Inflammatory macrophage treated with lipopolysaccharide for 1 hour (primary cell): ENCODE measurements around the gene SMG6.
A peak's percentile ranks its signal among the peaks of the same experiment; 100 is the strongest.

Experiments used
- DNase-seq, 2 donors: peaks; one replicate each; pipeline ENCODE4 v3.0.0-alpha.2; 2020 to 2022

The SMG6 gene

DNA sequence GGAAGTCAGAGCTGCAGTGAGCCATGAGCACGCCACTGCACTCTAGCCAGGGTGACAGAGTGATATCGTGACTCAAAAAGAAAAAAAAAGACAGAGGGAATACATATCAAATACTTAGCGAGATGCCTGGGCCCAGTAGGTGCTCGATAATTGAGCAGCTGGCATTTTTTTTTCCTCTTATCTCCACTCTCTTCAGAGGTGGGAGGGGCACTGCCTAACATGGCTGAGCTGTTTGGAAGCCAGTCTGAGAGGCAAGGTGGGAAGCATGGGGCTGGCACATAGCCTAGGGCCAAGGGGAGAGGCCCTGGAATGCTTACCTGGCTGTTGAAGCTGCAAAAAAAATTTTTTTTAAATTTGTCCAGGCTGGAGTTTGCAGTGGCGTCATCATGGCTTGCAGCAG lies 210.2 kb downstream of the SMG6 start:
- no peak for DNase-seq

DNA sequence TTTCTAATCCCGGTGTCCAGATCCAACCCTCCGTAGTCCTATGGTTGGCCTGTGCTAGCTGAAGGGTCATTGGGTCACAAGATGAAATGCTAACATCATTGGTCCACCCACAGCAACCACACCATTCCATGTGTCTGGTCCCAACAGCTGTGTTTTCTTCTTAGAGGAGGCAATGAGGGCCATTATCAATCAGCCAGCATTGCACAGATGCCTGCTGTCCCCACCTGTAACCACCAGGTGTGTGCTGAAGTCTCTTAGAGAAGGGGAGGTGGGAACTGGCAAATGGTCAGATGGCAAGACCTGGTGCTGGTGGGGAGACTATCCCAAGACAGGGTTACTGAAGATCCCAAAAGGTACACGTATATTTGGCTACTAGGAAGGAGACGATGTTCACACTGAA lies 211.3 kb downstream of the SMG6 start:
- no peak for DNase-seq

DNA sequence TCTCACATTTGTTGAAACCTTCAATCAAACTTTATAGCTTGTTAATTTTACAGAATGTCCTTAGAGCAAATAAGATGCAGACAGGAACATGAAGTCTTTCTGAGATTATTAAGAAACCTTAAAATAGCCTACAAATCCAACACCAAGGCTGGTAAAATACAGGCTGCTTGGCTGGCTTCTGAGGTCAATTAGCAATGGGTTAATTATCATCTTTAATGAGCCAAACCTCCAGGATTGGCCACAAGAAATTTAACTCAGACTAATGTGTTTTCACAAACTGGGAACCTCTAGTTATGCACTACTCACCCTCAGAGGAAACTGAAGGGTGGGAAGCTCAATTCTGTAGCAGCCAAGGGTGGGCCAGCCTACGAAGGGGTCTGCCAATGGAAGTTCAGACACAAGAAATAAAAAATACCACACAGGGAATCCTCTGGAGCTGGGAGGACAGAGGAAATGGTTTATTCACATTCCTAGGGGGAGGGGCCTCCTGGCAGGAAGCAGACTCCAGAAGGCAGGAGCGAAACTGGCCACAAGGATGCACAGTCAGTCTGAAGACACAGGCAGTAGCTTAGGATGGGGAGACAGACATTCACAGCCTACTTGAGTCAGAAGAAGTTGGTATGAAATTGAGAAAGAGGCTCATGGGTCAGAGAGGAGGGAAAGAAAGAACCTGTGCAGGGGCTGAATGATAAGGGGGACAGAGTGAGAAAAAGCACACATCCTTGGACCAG lies 212.6 kb downstream of the SMG6 start:
- no peak for DNase-seq

DNA sequence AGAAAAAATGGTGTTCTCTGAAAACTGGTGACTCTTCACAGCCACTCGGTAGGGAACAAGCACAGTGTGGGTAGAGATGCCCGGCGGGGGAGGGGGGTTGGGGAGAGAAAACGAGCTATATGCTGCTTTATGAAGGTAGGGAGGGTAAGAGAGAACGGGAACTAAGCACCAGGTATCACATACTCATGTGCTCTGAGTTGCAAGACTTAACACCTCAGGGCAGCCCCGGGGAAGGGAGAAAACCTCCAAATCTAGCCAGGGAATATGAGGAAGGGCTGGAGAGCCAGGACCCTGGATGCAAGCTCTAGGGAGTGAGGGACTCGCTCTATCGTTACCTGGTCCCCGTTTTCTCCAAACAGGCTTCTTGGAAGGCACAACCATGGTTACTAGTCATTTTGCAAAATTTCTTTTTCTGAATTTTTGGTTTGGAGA lies 213.4 kb downstream of the SMG6 start:
- peak in 1 of 2 donors; percentile 22 for DNase-seq

DNA sequence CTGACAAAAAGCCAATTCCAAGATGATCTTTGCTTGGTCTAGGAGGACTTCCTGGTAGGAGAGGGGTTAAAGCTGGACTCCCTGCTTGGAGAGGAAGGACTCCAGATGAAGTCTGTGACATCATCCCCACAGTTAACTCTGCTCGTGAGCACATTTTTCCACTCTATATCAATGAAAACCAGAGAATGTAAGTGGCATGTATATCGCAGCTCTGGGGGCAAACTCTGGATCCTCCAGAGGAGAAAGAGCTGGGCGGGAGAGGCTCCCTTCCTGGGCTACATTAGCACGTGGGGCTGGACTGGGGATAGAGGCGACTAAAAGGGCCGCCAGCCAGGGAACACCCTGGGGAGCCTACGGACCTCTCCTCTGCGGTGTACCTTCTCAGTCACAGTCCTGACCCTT lies 214.6 kb downstream of the SMG6 start:
- no peak for DNase-seq

DNA sequence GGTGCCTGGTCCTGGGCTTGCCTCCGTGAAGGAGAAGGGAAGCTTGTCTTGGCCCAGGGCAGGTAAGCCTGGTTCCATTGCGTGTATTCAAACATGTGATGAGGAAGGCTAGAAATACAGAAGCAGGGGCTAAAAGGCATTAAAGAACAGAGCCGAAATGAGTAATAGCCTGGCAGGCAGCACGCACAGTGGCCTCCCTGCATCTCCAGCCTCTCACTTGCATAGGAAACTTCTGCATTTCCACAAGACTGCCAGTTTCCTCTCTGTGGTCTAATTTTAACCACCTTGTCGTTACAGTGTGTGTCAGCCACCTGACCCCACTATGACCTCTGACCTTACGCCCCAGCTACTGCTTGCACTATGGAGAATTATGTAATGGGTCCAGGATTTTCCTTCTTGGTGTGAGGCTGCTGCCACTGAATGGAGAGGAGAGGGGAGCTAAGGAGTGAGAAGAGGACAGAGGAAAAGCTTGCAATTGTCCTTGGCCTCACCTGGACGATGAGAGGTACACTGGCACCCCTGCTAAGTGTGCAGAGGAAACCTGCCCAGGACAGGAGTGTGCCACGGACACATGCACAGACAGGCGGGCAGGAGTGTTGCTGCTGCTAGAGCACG lies 215.9 kb downstream of the SMG6 start:
- DNase-seq = peak; percentile 90 to 95

DNA sequence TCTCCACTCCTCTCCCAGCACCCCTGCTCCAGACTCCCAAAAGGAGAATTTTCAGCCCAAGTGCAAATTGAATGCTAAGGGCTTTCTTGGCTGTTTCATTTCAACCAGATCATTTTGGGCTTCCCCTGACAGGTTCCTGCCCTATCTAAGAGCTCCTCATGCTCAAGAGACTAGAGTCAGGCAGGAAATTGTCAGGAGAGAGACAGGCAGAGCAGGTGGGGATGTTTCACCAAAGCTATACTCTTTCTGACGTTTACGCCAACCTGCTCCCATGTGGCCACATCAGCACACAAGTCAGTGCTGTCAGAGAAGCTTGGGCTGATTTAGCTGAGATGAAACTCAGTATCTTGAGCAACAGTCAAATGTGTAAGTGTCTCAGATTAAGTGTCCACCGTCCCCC lies 217.3 kb downstream of the SMG6 start:
- no peak for DNase-seq

DNA sequence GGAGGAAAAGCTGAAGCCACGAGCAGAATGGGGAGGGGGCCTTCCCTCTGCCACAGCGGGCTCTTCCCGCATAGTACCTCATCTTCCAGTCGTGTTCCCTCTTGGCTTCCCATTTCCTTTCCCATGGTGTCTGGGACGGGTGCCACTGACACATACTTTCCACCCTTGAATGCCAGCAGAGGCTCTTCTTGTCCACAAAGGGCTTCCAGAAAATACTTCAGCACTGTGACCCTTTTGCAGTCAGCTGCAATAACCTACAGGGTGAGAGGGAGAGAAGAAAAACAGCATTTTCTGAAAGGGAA lies 218.0 kb downstream of the SMG6 start:
- DNase-seq = no peak

DNA sequence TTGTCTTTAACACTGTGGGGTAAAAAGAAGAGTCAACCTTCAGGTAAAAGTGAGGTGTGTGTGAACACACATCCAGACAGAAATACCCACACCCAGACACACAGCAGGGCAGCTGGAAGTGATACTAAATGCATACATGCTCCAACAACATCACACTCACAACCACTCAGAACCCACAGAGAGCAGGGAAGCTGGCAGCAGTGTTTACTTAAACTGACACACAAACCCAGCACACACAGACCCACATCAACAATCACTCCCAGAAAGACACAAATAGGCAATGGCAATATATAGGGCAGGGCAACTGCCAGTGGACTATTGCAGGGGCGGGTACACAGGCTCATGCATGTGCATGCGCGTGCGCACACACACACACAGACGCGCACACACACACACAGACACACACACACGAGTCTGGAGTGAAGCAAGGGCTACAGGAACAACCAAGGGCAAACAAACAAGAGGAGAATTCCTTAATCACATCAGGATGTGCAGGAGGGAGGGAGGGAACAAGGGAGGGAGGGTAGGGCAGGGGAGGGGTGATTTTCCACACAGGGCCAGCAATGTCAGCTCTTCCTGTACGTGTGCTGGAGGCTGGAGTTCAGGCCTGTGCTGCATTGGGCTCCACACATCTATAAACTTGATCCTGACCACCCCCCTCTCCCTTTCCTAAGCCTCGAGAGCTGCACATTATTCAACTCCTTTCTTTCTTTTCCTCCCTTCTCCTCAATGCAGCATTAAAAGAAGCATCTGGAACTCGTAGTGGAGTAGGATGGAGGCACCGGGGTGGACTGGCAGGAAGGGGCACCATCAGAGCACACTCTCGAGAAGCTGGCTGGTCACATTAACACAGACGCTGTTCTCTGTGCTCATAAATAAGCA lies 218.6 kb downstream of the SMG6 start:
- no peak for DNase-seq

DNA sequence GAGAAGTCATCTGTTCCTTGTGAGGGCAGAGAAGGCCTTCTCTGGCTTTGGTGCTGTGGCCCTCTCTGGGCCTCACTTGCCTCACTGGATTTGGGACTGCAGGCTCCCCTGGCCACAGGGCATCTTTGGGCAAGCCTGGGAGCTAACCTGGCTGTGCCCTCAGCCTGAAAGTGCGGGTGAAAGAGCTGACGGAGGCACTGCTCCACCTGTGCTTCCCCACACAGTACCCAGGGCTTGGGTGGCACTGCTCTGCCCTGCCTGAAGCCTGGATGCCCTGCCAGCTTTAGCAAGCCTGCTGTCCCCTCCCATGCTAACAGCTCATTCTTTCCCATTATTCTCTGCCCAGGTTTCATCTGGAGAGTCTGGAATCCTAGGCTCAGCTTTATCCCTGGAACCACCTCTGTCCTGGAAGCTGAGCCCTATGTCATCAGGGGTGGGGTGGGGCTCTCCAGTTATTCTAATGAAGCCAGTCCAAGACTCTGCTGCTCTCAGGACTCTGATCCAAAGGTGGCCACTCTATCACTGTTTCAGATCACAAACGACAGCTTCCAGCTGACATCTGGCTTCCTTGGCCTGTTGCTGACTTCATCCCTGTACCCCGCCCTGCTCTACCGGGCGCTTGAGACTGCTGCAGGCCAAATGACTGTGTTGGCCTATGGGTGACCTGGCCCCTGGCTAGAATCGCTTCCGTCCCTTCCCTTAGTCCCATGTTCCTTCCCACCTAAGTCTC lies 219.4 kb downstream of the SMG6 start:
- DNase-seq = no peak

DNA sequence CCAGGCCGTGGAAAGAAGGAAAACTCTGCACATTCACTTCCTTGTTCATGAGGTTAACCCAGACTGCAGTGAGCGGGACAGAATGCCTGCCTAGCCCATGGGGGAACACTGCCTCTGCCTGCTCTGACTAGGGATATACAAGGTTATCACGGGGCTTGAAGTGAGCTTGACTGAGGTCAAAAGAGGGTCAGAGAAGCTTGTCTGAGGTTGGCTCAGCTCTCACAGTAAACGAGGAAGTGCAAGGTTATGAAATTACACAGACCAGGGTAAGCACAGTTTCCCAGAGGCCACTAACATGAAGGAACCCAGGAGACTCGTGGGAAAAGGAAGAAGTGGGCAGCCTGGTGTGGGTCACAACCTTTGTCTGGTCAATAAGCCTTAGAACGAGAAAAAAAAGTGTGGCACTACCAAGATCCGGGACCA lies 220.0 kb downstream of the SMG6 start:
- DNase-seq = peak; percentile 90 to 97

DNA sequence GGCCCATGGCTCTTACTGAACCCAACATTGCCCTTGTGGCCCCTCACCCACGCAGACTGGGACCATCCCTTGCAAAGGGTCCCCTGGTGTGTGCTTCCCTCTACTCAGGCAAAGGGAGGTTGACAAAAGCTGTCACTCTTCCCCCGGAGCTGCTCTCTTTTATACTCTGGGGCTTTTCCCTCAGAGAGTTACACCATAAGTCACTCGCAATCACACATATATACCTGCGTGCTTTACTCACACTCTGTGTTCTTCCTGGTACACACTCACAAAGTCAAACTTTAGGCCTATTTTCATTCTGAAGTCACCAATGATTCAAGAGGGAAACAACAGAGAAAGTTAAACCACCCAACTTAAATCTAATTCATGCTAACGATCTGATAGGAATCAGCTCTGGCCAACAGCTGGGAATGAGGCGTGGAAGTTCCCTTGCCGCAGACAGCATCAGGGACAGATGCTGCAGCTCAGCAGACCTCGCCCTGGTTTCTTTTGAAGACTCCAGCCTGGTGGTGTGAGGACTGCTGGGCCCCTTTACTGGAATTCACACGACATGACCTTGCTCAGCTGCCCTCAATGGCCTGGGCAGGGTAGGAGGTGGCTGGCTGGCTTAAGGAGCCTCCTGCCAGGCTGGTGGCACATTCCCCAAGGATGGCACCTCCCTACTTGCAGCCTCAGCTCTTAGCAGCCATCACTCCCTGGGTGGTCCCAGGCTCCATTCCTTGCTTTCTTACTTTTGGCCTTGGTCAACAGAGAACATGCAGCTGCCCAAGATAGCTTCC lies 221.4 kb downstream of the SMG6 start:
- DNase-seq = no peak

DNA sequence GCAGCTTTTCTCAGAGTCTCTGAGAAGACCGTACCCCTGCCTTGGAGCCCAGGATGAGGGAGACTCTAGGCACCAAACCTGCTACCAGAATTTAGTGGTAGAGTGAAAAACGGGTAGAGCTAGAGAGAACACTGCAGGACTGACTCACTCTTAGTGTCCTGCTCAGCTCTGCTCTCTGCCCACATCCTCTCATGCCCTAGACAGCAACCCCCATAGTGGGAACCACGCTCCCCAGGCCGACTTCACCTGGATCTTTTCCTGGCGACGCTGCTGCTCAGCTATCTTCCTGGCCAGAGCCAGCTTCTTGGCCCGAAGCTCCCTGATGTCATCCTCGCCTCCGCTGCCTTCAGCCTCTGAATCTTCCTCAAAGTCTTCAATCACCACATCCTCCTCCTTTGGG lies 222.0 kb downstream of the SMG6 start:
- DNase-seq = no peak

DNA sequence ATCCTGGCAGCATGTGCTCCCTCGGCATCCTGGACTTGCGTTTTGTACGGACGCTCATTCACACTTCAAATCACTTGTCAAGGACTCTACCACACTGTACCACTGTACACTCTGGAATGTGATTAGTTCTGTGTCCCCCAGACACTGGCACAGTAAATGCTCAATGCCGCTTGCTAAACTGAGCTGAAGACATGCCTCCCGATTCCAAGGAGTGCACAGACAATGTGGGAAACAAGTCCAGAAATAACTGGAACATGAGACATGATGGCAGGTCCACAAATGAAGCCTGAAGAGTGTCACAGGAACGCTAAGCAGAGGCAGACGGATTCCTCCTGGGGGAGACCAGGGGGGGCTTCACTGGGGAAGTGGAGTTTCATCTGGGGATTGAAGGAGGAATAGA lies 226.5 kb downstream of the SMG6 start:
- no peak for DNase-seq

DNA sequence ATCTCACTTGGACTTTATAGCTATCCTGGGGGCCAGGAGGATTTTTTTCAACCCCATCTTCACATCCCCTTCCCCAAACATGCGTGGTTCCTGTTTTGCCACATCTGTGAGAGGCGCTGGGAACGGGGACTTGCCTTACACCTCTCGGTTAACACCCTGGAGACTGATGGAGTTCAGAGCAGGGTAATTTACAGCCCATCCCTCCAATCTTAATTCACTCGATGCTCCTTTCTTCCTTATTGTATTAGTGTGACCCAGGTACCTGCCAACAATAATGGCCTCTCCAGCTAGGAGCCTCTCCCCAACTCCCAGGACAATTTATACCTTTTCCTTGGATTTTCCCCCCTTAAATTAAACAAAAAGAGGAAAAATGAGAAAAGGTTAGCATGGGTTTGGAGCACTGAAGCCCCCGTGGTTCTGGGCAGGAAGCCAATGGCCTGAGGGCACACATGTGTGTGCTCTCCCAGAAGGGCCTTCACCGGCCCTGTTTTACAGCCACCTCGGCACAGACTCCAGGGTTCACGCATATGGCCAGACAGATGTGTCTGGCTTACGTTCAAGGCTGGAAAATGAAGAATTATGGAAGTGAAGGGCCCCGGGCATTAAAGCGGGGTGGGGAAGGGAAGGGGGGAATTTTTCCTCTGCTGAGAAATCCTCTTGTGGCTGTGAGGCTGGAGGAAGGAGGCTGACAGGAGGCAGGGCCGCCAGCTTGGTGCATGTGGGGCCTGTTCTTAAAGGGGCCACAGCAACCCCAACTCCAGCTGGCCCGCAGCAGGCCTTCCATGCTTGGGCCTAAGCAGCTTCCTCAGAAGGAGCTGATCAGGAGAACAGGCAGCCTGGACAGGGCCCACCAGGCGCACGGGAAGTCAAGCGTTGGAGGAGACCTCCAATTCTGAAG lies 227.2 kb downstream of the SMG6 start:
- DNase-seq = no peak

DNA sequence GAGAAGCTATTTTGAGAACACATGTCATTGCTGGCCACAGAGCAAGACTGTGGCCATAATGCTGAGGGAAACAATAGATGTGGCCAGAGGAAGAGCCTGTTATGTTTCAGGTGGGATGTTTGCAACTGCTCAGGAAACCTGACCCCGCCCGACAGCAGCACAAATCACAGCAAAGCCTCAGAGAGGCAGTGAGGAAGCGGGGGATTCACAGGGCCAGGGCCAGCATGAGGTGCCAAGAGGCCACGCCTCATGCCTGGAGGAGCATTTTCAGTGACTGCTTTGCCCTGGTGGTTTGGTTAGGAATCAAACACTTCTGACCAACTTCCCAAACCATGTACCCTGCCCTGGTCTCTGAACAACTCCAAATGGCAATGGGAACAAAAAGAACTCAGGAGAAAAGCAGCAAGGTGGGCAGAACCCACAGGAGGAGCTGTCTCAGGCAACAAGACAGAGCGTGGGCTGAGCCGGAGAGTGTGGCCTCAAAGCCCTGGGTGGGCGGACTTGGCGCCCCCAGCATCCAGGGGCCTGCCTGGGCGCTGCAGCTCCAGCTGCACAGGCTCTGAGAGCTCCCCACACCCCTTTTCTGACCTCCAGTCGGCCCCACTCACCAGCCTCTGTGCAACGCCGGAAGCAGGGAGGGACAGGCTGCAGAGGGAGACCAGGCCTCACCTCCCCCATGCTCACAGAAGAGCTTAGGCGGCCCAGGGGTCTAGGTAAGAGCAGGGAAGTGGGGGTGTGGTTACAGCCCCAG lies 228.1 kb downstream of the SMG6 start:
- no peak for DNase-seq

DNA sequence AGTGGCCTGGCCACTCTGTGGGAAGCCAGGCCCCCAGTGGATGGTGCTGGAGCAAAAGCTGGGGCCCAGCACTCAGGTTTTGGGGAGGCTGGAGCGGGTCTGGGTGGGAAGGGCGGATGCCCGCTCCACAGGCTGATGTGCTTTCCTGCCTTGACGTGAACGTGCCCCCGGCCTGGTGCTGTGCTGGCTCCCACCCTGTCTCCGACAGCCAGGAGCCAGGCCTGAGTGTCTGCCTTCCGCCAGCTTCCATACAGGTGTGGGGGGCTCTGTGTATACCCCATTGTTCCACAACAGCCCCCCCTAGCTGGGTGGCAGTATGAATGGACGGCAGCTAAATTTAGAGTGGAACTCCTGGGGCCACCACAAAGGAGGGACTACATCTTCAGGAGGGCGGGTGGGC lies 228.7 kb downstream of the SMG6 start:
- DNase-seq = no peak

DNA sequence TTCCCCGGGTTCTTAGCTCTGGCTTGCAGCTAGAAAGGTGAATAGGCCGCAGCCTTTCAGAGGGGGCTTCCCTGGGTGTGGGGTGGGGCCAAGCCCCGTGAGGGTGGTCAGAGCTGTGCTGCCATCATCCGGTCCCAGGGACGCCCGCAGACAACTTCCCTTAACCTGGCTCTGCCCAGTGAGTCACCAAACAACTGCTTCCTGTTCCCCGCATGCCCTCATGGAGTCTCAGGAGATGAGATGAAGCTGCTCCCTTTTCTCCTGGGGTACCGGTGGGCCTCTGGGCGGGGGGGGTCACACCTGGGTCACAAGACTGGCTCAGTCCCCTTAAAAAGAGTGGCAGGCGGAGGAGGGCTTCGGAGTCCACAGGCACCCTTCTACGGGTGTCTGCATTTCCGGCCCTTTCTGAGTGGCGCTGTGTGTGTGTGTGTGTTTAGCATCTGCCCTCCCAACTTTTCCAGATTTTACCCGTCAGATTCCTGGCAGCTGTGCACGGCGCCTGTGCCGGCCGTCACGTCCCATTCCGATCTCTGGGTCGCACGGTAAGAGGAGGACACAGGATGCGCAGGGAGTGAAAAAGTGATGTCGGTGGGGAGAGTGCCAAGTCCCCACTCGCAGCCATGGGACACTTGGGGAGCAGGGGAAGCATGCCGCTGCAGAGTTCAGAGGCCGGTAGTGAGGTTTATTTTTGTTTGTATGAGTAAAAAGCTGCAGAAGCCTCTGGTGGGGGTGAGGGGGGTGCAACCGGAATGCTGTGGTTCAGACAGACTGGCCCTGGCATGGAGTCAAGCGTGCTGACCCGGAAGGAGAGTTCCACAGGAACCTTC lies 231.9 kb downstream of the SMG6 start:
- DNase-seq = peak in 1 of 2 donors; percentile 24

DNA sequence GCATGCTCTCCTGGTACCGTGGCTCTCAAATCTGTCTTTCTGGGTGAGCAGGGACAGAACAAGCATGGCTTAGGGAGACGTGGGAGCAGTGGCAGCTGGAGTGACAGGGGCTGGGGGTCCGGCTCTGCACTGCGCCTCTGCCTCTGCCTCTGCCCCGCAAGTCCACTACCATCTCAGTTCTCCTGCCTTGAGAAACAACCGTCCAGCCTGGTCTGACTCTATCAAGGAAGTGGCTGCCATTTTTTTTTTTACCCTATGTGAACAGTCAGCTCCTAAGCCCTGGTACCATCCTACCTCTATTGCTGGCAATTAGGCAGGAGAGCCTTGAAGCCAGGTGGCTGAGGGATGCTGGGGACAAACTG lies 232.6 kb downstream of the SMG6 start:
- DNase-seq = no peak
